ENCODE data around the gene TJP2.
A peak's percentile ranks its signal among the peaks of the same experiment; 100 is the strongest.

Gene TJP2

DNA sequence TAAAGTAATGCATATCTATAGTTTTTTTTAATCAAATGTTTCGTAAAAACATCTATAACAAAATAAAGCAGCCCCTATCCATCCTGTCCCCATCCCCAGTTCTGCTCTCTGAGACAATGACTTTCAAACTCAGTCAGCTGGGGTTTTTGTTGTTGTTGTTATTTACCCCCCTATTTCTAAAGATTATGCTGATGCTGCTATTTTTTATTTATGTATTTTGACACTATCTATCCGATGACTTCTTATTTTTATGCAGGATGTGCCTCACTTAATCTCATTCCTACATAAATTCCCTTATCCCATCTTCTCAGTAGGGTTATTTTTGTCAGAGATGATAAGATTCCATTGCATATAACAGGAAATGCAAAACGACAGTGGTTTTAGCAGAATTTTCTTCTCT is 105.7 kb downstream of the TJP2 start:
- no peak for DNase-seq (ENCODE audit: low read depth)
- TF ChIP-seq, protein P1, sequence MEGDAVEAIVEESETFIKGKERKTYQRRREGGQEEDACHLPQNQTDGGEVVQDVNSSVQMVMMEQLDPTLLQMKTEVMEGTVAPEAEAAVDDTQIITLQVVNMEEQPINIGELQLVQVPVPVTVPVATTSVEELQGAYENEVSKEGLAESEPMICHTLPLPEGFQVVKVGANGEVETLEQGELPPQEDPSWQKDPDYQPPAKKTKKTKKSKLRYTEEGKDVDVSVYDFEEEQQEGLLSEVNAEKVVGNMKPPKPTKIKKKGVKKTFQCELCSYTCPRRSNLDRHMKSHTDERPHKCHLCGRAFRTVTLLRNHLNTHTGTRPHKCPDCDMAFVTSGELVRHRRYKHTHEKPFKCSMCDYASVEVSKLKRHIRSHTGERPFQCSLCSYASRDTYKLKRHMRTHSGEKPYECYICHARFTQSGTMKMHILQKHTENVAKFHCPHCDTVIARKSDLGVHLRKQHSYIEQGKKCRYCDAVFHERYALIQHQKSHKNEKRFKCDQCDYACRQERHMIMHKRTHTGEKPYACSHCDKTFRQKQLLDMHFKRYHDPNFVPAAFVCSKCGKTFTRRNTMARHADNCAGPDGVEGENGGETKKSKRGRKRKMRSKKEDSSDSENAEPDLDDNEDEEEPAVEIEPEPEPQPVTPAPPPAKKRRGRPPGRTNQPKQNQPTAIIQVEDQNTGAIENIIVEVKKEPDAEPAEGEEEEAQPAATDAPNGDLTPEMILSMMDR (IDR thresholded peaks at IDR 0.05; ENCODE audit: control insufficient read depth, extremely low read depth, insufficient read depth) = no peak
- no peak overlapping the region for H3K4me3 ChIP-seq (ENCODE audit: low read depth, low read length)

DNA sequence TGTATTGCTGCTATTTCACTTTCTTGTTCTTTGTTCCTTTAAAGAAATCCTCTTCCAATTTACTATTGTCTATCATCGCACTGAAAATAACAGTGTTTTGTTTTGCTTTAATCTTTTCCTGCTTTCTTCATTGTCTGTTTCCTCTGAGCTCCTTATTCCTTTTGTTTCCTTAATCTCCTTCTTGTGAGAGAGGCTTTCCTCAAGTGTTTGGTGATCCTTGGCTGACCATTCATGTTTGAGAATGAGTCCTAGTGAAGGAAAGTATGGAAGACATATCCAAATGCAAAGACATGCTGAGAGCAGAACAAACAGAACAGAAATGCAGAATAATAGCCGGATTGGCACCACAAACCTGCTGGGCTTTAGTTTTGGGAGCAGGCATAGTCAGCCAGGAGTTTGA is 108.9 kb downstream of the TJP2 start:
- TF ChIP-seq, protein P1 (IDR thresholded peaks at IDR 0.05; ENCODE audit: control insufficient read depth, extremely low read depth, insufficient read depth) = no peak
- H3K4me3 ChIP-seq (ENCODE audit: low read depth, low read length) = no peak overlapping the region
- no peak for DNase-seq (ENCODE audit: low read depth)

DNA sequence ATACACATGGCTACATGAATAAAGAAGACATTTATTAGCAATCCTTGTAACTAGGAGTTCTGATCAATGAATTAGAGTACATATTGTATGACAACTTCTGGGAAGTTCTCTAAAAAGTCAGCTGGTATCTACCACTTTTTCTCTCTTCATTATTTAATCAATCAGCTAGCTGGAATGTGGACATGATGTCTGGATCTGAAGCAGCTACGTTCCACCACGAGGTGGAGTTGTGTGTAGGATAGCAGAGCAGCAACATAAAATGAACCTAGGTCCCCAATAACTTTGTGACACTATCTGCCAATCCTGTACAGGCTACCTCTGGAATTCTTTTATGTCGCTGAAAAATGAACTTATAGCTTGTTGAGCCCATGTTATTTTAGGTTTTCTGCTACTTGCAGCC is 118.0 kb downstream of the TJP2 start:
- TF ChIP-seq, protein P1 (IDR thresholded peaks at IDR 0.05; ENCODE audit: control insufficient read depth, extremely low read depth, insufficient read depth) = 0 out of 2 replicates have a peak, but pooled peaks have one; percentile 14
- no peak overlapping the region for H3K4me3 ChIP-seq (ENCODE audit: low read depth, low read length)
- no peak for DNase-seq (ENCODE audit: low read depth)

- H3K4me3 ChIP-seq (ENCODE audit: low read depth, low read length) = no peak overlapping the region
- TF ChIP-seq, protein P1 (IDR thresholded peaks at IDR 0.05; ENCODE audit: control insufficient read depth, extremely low read depth, insufficient read depth) = no peak
- no peak for DNase-seq (ENCODE audit: low read depth)
Observed at GRCh38 chr9:69293156-69293555, 119.1 kb downstream of the TJP2 start.

DNA sequence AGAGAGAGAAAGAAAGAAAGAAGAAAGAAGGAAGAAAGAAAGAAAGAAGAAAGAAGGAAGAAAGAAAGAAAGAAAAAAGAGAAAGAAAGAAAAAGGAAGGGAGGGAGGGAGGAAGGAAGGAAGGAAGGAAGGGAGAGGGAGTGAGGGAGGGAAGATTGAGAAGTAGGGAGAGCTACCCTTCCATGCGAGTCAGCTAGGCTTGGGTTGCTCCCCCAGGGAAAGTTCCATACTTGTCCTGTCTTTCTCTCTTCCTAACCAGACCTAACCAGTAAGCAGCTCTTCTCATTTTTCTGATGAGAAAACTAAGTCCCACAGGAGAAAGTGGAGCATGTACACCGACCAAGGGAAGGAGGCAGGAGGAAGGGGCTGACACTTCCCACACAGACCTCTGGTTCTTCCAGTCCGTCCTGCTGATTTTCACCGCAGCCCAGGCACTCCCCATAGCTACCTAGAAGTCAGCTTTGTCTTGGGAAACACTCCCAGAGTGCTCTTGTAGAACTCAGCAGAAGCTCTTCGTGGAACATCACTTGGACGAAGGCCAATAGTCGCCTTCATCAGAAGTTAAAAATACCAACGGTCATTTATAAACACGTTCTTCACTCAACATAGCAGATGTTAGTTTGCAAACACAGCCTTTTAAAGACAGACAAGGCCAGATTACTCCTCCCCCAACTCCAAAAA is 121.9 kb downstream of the TJP2 start:
- TF ChIP-seq, protein P1 (IDR thresholded peaks at IDR 0.05; ENCODE audit: control insufficient read depth, extremely low read depth, insufficient read depth) = no peak
- DNase-seq (ENCODE audit: low read depth) = no peak
- H3K4me3 ChIP-seq (ENCODE audit: low read depth, low read length) = no peak overlapping the region

GRCh38 chr9:69297300-69297980 is 123.4 kb downstream of the TJP2 start:
- no peak for DNase-seq (ENCODE audit: low read depth)
- no peak overlapping the region for H3K4me3 ChIP-seq (ENCODE audit: low read depth, low read length)
- TF ChIP-seq, protein P1 (IDR thresholded peaks at IDR 0.05; ENCODE audit: control insufficient read depth, extremely low read depth, insufficient read depth) = no peak

Measured in LNCaP clone FGC (cell line).